Activated CD8-positive, alpha-beta memory T cell treated with anti-CD3 and anti-CD28 coated beads, Interleukin-2, amount 50 U/mL, for 48 hours (primary cell): ENCODE measurements around the gene CCDC85B.
A peak's percentile ranks its signal among the peaks of the same experiment; 100 is the strongest.

ENCODE experiments used
- DNase-seq: peaks from one replicate; pipeline ENCODE4 v3.0.0-alpha.2; 2020

The CCDC85B gene

GRCh38 chr11:65869643-65870306, 20.7 kb upstream of the CCDC85B start:
- no peak for DNase-seq

GRCh38 chr11:65870307-65870658, 20.2 kb upstream of the CCDC85B start:
- DNase-seq: no peak

- no peak for DNase-seq
These were observed 19.5 kb upstream of the CCDC85B start for GRCh38 chr11:65870706-65871681.

- no peak for DNase-seq
These were observed 18.5 kb upstream of the CCDC85B start for GRCh38 chr11:65871811-65872548.

- no peak for DNase-seq
These were observed 17.7 kb upstream of the CCDC85B start, which contains the start of gene EFEMP2 for GRCh38 chr11:65872586-65873317. TSS of gene EFEMP2 (minus strand) at chr11:65872800. CDS start at chr11:65872354, 446 bp downstream.

- DNase-seq: peak; percentile 99
These were observed 16.9 kb upstream of the CCDC85B start for GRCh38 chr11:65873318-65874156.

GRCh38 chr11:65879617-65880016, 10.9 kb upstream of the CCDC85B start, which contains the start of gene CTSW:
TSS of gene CTSW (plus strand) at chr11:65879837. CDS start at chr11:65879855, 18 bp downstream.
- peak; percentile 72 for DNase-seq

GRCh38 chr11:65880027-65880426, 10.4 kb upstream of the CCDC85B start:
- DNase-seq: no peak

GRCh38 chr11:65880844-65881421, 9.5 kb upstream of the CCDC85B start:
- no peak for DNase-seq

- no peak for DNase-seq
These were observed 8.1 kb upstream of the CCDC85B start for GRCh38 chr11:65882120-65883057.

- no peak for DNase-seq
These were observed 7.3 kb upstream of the CCDC85B start for GRCh38 chr11:65883058-65883761.

GRCh38 chr11:65883786-65884715, 6.4 kb upstream of the CCDC85B start:
- DNase-seq: no peak

GRCh38 chr11:65884716-65885092, 5.8 kb upstream of the CCDC85B start:
- DNase-seq: peak; percentile 92

GRCh38 chr11:65885231-65885630, 5.2 kb upstream of the CCDC85B start:
- DNase-seq: no peak

GRCh38 chr11:65885808-65886536, 4.5 kb upstream of the CCDC85B start:
- DNase-seq: no peak

GRCh38 chr11:65886826-65887722, 3.4 kb upstream of the CCDC85B start:
- DNase-seq: no peak
